GM23338 (cell line): Measurements from ENCODE around the gene ADORA3. TPM values are rescaled to one million over a fixed set of nuclear protein-coding genes. Genes with fewer than 3 reads are reported as not detected.

Source experiments
- ATAC-seq: fragments of 200-7000 bp; cut with Tn5 transposase; 3 replicates; pipeline ENCODE4 v1.9.1; 2020
- DNase-seq: peaks from one replicate; pipeline ENCODE4 v3.0.0-alpha.2; 2015; ENCODE audit warnings: low spot score
- H2AFZ ChIP-seq: fragments of 200-600 bp; sonication (generic); 2 replicates; pipeline ENCODE4 v1.8.0; 2016; ENCODE audit warnings: antibody characterized with exemption, mild to moderate bottlenecking, moderate library complexity
- H3F3A ChIP-seq: fragments of 200-600 bp; sonication (generic); replicated peaks from 2 replicates; pipeline ENCODE4 v1.8.0; 2017; ENCODE audit warnings: antibody characterized with exemption, mixed run types, low read depth
- H3K27ac ChIP-seq: fragments of 200-600 bp; sonication (generic); 2 replicates; pipeline ENCODE4 v1.6.1; 2016; ENCODE audit warnings: low read depth
- H3K27me3 ChIP-seq: fragments of 200-600 bp; sonication (generic); 2 replicates; pipeline ENCODE4 v1.8.0; 2016; ENCODE audit warnings: mild to moderate bottlenecking, mixed run types, moderate library complexity; ENCODE audit not compliant: insufficient read depth
- H3K36me3 ChIP-seq: fragments of 200-600 bp; sonication (generic); 2 replicates; pipeline ENCODE4 v1.8.0; 2016; ENCODE audit warnings: mild to moderate bottlenecking; ENCODE audit not compliant: insufficient read depth
- H3K4me1 ChIP-seq: fragments of 200-600 bp; sonication (generic); 2 replicates; pipeline ENCODE4 v1.8.0; 2016; ENCODE audit warnings: mild to moderate bottlenecking, moderate library complexity; ENCODE audit not compliant: insufficient read depth
- H3K4me2 ChIP-seq: fragments of 200-600 bp; sonication (generic); 2 replicates; pipeline ENCODE4 v1.7.1; 2017; ENCODE audit warnings: mixed run types
- H3K4me3 ChIP-seq: fragments of 200-600 bp; sonication (generic); 2 replicates; pipeline ENCODE4 v1.6.1; 2016; ENCODE audit warnings: mixed run types
- H3K79me2 ChIP-seq: fragments of 200-600 bp; sonication (generic); replicated peaks from 2 replicates; pipeline ENCODE4 v1.8.0; 2017; ENCODE audit warnings: mild to moderate bottlenecking; ENCODE audit not compliant: insufficient read depth
- H3K9me2 ChIP-seq: fragments of 200-600 bp; sonication (generic); 2 replicates; pipeline ENCODE4 v1.8.0; 2017; ENCODE audit not compliant: insufficient read depth
- H4K20me1 ChIP-seq: fragments of 200-600 bp; sonication (generic); replicated peaks from 2 replicates; pipeline ENCODE4 v1.8.0; 2017; ENCODE audit warnings: mild to moderate bottlenecking; ENCODE audit not compliant: insufficient read depth
- H3K27ac Mint-ChIP-seq: 2 replicates; pipeline ENCODE4 v1.8.0; 2020; ENCODE audit warnings: inconsistent platforms, mild to moderate bottlenecking, moderate library complexity, mixed read lengths
- H3K27me3 Mint-ChIP-seq: 3 replicates; pipeline ENCODE4 v1.8.0; 2022; ENCODE audit warnings: low read depth, mild to moderate bottlenecking, moderate library complexity, mixed read lengths, inconsistent platforms; ENCODE audit not compliant: insufficient read depth, poor library complexity
- H3K36me3 Mint-ChIP-seq: 3 replicates; pipeline ENCODE4 v1.8.0; 2021; ENCODE audit warnings: low read depth, mild to moderate bottlenecking, inconsistent platforms, moderate library complexity, mixed read lengths
- H3K4me1 Mint-ChIP-seq: 3 replicates; pipeline ENCODE4 v1.8.0; 2020; ENCODE audit warnings: mild to moderate bottlenecking, inconsistent platforms, mixed read lengths
- H3K4me3 Mint-ChIP-seq: 3 replicates; pipeline ENCODE4 v1.8.0; 2021; ENCODE audit warnings: moderate library complexity, mild to moderate bottlenecking, inconsistent platforms, mixed read lengths
- H3K9me3 Mint-ChIP-seq: 3 replicates; pipeline ENCODE4 v1.8.0; 2020; ENCODE audit warnings: moderate library complexity, mild to moderate bottlenecking, inconsistent platforms, mixed read lengths
- CREB1 ChIP-seq: fragments of 250-450 bp; sonication (Bioruptor Pico); IDR thresholded peaks from 2 replicates; pipeline ENCODE4 v1.5.0; 2020; ENCODE audit warnings: low read depth, mild to moderate bottlenecking, moderate library complexity
- EZH2 ChIP-seq: fragments of 200-600 bp; sonication (generic); IDR thresholded peaks from one replicate; pipeline ENCODE4 v1.8.0; 2017; ENCODE audit warnings: antibody characterized with exemption, mild to moderate bottlenecking, low read depth; ENCODE audit not compliant: unreplicated experiment
- EZH2phosphoT487 ChIP-seq: fragments of 200-600 bp; sonication (generic); IDR thresholded peaks from one replicate; pipeline ENCODE4 v1.8.1; 2018; ENCODE audit warnings: antibody characterized with exemption; ENCODE audit not compliant: unreplicated experiment
- JUNB ChIP-seq: IDR thresholded peaks from one replicate; pipeline ENCODE4 v1.6.1; 2016; ENCODE audit warnings: antibody characterized with exemption; ENCODE audit not compliant: unreplicated experiment
- NANOG ChIP-seq: IDR thresholded peaks from 2 replicates; pipeline ENCODE4 v1.6.1; 2016; ENCODE audit warnings: antibody characterized with exemption, borderline replicate concordance
- STAT1 ChIP-seq: IDR thresholded peaks from one replicate; pipeline ENCODE4 v1.6.1; 2016; ENCODE audit warnings: antibody characterized with exemption; ENCODE audit not compliant: unreplicated experiment
- polyA plus RNA-seq: library from polyadenylated mRNA; unstranded; fragments of >200 nt; fragmentation: Nextera tagmentation; extraction: Ambion mirVana; gene quantifications from 2 replicates; pipeline ENCODE4 v1.2.1, GENCODE V29; 2016
- total RNA-seq: library from RNA; depleted of rRNA; stranded (reverse); fragments of >200 nt; shearing (Covaris generic); gene quantifications from 2 replicates; pipeline ENCODE4 v1.2.3, GENCODE V29; 2014
- TF ChIP-seq, protein P1 (sequence below): IDR thresholded peaks from one replicate; pipeline ENCODE4 v1.6.1; 2018; ENCODE audit warnings: antibody characterized with exemption; ENCODE audit not compliant: unreplicated experiment
- TF ChIP-seq, protein P2 (sequence below): IDR thresholded peaks from 2 replicates; pipeline ENCODE4 v1.6.1; 2016; ENCODE audit warnings: antibody characterized with exemption
- TF ChIP-seq, protein P3 (sequence below), 2 experiments: fragments of 200-600 bp in 1 of 2; sonication (generic) in 1 of 2; conservative IDR thresholded peaks; 2 replicates each; pipeline versions ENCODE4 v1.5.1 to v1.6.1; 2016 to 2017; ENCODE audit warnings: antibody characterized with exemption in 2 of 2, low read depth in 2 of 2, mild to moderate bottlenecking in 2 of 2, moderate library complexity in 1 of 2

ADORA3 gene
- total and polyA plus RNA-seq, 2 experiments from 2014 or later: not detected

DNA sequence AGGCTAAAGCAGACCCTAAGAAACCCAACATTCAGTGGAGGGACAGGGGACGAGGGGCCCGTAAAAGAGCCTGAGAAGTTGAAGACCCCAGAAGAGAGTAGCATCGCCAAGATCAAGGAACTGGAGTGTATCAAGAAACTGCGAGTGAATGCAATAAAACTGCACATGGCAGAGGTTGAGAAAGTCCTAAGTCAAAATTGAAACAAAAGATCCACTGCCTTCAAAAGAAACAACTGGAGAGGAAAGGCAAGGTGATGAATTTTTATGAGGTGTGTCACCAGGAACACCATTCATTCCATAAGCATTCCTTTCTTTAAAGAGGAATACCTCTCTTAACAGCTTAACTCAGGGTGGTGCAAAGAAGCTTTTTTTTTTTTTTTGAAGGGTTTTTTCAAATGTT is 38.3 kb upstream of the ADORA3 start (continued):
- TF ChIP-seq, protein P1, sequence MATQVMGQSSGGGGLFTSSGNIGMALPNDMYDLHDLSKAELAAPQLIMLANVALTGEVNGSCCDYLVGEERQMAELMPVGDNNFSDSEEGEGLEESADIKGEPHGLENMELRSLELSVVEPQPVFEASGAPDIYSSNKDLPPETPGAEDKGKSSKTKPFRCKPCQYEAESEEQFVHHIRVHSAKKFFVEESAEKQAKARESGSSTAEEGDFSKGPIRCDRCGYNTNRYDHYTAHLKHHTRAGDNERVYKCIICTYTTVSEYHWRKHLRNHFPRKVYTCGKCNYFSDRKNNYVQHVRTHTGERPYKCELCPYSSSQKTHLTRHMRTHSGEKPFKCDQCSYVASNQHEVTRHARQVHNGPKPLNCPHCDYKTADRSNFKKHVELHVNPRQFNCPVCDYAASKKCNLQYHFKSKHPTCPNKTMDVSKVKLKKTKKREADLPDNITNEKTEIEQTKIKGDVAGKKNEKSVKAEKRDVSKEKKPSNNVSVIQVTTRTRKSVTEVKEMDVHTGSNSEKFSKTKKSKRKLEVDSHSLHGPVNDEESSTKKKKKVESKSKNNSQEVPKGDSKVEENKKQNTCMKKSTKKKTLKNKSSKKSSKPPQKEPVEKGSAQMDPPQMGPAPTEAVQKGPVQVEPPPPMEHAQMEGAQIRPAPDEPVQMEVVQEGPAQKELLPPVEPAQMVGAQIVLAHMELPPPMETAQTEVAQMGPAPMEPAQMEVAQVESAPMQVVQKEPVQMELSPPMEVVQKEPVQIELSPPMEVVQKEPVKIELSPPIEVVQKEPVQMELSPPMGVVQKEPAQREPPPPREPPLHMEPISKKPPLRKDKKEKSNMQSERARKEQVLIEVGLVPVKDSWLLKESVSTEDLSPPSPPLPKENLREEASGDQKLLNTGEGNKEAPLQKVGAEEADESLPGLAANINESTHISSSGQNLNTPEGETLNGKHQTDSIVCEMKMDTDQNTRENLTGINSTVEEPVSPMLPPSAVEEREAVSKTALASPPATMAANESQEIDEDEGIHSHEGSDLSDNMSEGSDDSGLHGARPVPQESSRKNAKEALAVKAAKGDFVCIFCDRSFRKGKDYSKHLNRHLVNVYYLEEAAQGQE: no peak
- TF ChIP-seq NANOG: no peak

DNA sequence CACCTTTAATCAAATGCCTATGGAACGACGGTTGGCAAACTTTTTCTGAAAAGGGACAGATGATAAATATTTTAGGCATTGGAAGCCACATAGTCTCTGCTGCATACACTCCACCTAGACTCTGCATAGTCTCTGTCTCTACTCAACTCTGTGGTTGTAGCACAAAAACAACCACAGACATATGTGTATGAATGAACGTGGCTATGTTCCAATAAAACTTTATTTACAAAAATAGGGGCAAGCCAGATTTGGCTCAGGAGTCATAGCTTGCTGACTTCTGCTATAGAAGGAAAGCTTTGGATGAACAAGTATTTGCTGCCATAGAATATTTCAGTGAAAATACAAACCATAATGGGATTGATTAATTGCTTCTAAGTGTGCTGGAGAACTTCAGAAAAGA is 37.5 kb upstream of the ADORA3 start:
- Histone ChIP-seq H3K4me1 (peaks cover 10% of the 10 kb centered on the region), H3K4me2 (no peak overlapping the region), H2AFZ (no peak overlapping the region), H3K27me3 (no peaks in the 10 kb centered on the region), H3K9me2 (peaks cover 21% of the 10 kb centered on the region), H3F3A (no peaks in the 10 kb centered on the region), H3K36me3 (no peaks in the 10 kb centered on the region), H3K27ac (no peak overlapping the region), H3K4me3 (no peak overlapping the region), H3K79me2 (no peaks in the 10 kb centered on the region), H4K20me1 (no peaks in the 10 kb centered on the region)
- Mint-ChIP-seq H3K36me3 (no peaks in the 10 kb centered on the region; the same call in 2 of the 3 replicates), H3K27me3 (peaks cover 2% of the 10 kb centered on the region), H3K27ac (no peak overlapping the region), H3K9me3 (no peaks in the 10 kb centered on the region), H3K4me1 (peaks cover 20% of the 10 kb centered on the region), H3K4me3 (no peak overlapping the region)
- no peak for DNase-seq
- TF ChIP-seq NANOG (no peak), EZH2phosphoT487 (no peak), STAT1 (no peak), EZH2 (no peak), CREB1 (CRISPR knock-in tag) (no peak), JUNB (no peak)
- TF ChIP-seq, protein P2, sequence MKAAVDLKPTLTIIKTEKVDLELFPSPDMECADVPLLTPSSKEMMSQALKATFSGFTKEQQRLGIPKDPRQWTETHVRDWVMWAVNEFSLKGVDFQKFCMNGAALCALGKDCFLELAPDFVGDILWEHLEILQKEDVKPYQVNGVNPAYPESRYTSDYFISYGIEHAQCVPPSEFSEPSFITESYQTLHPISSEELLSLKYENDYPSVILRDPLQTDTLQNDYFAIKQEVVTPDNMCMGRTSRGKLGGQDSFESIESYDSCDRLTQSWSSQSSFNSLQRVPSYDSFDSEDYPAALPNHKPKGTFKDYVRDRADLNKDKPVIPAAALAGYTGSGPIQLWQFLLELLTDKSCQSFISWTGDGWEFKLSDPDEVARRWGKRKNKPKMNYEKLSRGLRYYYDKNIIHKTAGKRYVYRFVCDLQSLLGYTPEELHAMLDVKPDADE: no peak
- TF ChIP-seq, protein P3, sequence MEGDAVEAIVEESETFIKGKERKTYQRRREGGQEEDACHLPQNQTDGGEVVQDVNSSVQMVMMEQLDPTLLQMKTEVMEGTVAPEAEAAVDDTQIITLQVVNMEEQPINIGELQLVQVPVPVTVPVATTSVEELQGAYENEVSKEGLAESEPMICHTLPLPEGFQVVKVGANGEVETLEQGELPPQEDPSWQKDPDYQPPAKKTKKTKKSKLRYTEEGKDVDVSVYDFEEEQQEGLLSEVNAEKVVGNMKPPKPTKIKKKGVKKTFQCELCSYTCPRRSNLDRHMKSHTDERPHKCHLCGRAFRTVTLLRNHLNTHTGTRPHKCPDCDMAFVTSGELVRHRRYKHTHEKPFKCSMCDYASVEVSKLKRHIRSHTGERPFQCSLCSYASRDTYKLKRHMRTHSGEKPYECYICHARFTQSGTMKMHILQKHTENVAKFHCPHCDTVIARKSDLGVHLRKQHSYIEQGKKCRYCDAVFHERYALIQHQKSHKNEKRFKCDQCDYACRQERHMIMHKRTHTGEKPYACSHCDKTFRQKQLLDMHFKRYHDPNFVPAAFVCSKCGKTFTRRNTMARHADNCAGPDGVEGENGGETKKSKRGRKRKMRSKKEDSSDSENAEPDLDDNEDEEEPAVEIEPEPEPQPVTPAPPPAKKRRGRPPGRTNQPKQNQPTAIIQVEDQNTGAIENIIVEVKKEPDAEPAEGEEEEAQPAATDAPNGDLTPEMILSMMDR (conservative IDR thresholded peaks at IDR 0.05; ENCODE audit: low read depth in 2 of 2): no peak
- no peak for ATAC-seq
